ENCODE data around the gene CDH4.

DNA sequence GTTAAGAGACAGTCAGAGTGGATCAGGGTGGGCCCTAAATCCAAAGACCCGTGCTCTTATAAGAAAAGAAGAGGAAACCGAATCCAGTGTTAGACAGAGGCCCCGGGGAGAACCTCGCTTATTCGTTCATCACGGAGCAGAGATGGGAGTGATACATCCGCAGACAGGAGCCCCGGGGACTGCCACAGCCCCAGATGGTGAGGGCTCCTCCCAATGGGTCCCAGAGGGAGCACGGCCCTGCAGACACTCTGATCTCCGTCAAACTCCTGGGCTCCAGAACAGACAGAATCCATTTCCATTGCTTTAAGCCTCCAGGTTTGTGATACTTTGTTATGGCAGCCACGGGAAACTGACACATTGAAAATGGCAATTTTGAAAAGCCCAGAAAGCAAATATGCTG is 47.0 kb downstream of the CDH4 start:
- TF ChIP-seq MYBL2 (CRISPR knock-in tag; IDR thresholded peaks at IDR 0.05), result no peak
- TF ChIP-seq JUN (CRISPR knock-in tag; IDR thresholded peaks at IDR 0.05), result no peak
- no peak for TF ChIP-seq ZNF232 (CRISPR knock-in tag; IDR thresholded peaks at IDR 0.05)
- TF ChIP-seq, protein P1, sequence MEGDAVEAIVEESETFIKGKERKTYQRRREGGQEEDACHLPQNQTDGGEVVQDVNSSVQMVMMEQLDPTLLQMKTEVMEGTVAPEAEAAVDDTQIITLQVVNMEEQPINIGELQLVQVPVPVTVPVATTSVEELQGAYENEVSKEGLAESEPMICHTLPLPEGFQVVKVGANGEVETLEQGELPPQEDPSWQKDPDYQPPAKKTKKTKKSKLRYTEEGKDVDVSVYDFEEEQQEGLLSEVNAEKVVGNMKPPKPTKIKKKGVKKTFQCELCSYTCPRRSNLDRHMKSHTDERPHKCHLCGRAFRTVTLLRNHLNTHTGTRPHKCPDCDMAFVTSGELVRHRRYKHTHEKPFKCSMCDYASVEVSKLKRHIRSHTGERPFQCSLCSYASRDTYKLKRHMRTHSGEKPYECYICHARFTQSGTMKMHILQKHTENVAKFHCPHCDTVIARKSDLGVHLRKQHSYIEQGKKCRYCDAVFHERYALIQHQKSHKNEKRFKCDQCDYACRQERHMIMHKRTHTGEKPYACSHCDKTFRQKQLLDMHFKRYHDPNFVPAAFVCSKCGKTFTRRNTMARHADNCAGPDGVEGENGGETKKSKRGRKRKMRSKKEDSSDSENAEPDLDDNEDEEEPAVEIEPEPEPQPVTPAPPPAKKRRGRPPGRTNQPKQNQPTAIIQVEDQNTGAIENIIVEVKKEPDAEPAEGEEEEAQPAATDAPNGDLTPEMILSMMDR (IDR thresholded peaks at IDR 0.05), result no peak
- TF ChIP-seq, protein P2, sequence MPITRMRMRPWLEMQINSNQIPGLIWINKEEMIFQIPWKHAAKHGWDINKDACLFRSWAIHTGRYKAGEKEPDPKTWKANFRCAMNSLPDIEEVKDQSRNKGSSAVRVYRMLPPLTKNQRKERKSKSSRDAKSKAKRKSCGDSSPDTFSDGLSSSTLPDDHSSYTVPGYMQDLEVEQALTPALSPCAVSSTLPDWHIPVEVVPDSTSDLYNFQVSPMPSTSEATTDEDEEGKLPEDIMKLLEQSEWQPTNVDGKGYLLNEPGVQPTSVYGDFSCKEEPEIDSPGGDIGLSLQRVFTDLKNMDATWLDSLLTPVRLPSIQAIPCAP (CRISPR knock-in tag; IDR thresholded peaks at IDR 0.05), result no peak
- TF ChIP-seq ATF3 (CRISPR knock-in tag; conservative IDR thresholded peaks at IDR 0.05), result no peak
- no peak for TF ChIP-seq SMAD3 (CRISPR knock-in tag; IDR thresholded peaks at IDR 0.05; ENCODE audit: borderline replicate concordance)
- no peak for TF ChIP-seq NR3C1 (CRISPR knock-in tag; conservative IDR thresholded peaks at IDR 0.05; ENCODE audit: low read depth)
- TF ChIP-seq KAT7 (CRISPR knock-in tag; IDR thresholded peaks at IDR 0.05; ENCODE audit: borderline replicate concordance), result no peak
- no peak for TF ChIP-seq CREB1 (CRISPR knock-in tag; IDR thresholded peaks at IDR 0.05)
- TF ChIP-seq, protein P3, sequence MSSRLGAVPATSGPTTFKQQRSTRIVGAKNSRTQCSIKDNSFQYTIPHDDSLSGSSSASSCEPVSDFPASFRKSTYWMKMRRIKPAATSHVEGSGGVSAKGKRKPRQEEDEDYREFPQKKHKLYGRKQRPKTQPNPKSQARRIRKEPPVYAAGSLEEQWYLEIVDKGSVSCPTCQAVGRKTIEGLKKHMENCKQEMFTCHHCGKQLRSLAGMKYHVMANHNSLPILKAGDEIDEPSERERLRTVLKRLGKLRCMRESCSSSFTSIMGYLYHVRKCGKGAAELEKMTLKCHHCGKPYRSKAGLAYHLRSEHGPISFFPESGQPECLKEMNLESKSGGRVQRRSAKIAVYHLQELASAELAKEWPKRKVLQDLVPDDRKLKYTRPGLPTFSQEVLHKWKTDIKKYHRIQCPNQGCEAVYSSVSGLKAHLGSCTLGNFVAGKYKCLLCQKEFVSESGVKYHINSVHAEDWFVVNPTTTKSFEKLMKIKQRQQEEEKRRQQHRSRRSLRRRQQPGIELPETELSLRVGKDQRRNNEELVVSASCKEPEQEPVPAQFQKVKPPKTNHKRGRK (CRISPR knock-in tag; IDR thresholded peaks at IDR 0.05; ENCODE audit: borderline replicate concordance), result no peak
- TF ChIP-seq, protein P4, sequence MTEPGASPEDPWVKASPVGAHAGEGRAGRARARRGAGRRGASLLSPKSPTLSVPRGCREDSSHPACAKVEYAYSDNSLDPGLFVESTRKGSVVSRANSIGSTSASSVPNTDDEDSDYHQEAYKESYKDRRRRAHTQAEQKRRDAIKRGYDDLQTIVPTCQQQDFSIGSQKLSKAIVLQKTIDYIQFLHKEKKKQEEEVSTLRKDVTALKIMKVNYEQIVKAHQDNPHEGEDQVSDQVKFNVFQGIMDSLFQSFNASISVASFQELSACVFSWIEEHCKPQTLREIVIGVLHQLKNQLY (CRISPR knock-in tag; IDR thresholded peaks at IDR 0.05), result no peak
